D721Med (cell line): Measurements from ENCODE around the gene THSD4.

Source experiments
- DNase-seq: peaks from one replicate; pipeline ENCODE4 v3.0.0; 2011; ENCODE audit warnings: low spot score; ENCODE audit not compliant: insufficient read length
- FAIRE-seq: peaks from 2 replicates; lab custom pipeline; 2011; peaks lifted over from hg19 to GRCh38; lab: Jason Lieb, UNC
- TF ChIP-seq, protein P1 (sequence below): IDR thresholded peaks from 2 replicates; pipeline ENCODE4 v1.5.1; 2012; ENCODE audit warnings: mild to moderate bottlenecking, control low read depth; ENCODE audit not compliant: insufficient read depth; ENCODE audit errors: missing control alignments

Gene THSD4

DNA sequence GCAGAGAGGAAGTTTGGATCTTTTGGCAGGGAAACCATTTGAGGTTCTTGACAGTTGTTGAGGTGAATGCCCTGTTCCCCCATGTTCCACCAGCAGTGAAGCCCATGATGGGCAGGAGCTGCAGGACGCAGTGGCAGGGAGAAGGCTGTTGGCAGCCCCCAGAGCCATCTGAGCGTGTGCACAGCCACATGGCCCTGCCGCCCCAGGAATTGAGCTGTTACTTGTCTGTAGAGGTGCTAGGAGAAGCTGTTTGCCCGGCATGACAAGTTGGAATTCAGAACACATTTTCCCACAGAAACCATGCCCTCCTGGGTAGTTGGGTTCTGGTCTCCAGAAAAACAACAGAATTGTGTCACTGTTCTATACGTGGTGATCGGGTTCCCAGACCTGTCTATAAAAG is 476.9 kb downstream of the THSD4 start:
- DNase-seq (no peak), FAIRE-seq (no peak)
- TF ChIP-seq, protein P1, sequence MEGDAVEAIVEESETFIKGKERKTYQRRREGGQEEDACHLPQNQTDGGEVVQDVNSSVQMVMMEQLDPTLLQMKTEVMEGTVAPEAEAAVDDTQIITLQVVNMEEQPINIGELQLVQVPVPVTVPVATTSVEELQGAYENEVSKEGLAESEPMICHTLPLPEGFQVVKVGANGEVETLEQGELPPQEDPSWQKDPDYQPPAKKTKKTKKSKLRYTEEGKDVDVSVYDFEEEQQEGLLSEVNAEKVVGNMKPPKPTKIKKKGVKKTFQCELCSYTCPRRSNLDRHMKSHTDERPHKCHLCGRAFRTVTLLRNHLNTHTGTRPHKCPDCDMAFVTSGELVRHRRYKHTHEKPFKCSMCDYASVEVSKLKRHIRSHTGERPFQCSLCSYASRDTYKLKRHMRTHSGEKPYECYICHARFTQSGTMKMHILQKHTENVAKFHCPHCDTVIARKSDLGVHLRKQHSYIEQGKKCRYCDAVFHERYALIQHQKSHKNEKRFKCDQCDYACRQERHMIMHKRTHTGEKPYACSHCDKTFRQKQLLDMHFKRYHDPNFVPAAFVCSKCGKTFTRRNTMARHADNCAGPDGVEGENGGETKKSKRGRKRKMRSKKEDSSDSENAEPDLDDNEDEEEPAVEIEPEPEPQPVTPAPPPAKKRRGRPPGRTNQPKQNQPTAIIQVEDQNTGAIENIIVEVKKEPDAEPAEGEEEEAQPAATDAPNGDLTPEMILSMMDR: no peak

DNA sequence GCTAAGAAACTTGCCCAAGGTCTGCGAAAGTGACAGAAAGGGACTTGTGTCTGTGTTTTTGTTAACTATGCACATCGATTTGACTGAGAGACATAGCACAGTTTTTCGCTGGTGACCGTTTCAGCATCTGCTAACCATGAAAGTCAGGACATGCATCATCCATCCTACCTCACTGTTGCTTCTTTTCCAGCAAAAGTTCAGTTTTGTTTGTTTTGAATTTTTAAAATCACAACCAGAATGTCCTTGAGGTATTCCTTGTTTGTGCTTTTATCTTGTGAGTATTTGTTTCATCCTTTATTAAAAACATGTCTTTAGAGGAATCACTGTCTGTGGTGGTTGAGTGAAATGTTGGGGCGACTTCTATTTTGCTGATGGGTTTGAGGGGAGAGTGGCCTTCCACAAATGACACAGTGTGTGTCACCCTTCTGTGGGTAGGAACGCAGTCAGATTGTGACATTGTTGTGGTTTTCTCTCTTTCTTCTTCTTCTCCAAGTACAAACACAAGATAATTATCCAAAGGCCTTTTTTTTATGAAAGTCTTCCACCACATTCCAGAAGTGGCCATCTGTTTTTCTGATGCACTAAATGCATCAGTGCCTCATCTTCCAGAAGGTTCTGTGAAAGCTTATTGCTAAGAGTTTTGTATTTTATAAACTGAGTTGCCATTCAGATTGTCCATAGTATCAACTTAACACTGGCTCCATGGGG is 480.7 kb downstream of the THSD4 start:
- FAIRE-seq: no peak
- DNase-seq: no peak
- TF ChIP-seq, protein P1: no peak

DNA sequence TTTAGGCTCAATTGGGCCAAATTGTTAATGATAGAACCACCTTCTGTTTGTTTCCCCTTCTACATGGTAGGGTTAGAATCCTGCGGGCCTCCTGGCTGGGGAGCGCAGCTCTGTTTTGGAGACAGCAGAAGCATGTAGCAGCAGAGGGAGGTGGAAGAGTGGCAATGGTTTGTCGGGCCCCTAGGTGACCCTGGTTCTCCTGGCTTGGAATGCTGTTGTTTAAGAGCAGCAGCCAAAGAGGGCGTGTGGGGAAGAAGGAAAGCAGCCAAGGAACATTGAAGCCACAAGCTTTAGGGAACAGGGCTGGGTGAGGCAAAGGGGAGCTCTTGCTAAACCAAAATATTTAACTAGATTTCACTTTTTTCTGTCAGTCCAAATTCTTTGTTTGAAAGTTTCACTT is 481.4 kb downstream of the THSD4 start:
- no peak for DNase-seq
- FAIRE-seq: no peak
- TF ChIP-seq, protein P1: no peak

DNA sequence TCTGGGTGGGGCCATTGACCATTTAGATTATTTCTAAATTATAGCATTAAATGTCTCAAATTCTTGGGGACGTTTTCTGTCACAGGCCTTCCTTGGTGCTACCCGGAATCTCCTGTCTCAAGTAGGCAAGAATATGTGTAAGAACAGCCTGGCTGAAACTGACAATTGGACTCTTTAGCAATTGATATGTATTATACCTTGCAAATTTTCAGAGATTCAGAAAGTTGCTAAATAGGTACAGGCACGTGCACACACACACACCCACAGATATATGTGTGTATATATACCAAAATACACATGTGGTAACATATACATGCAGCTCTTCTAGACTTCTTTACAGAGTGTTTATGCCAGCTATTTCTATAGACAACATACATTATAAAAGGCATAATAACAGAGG is 481.9 kb downstream of the THSD4 start:
- DNase-seq: no peak
- TF ChIP-seq, protein P1: no peak
- FAIRE-seq: no peak

DNA sequence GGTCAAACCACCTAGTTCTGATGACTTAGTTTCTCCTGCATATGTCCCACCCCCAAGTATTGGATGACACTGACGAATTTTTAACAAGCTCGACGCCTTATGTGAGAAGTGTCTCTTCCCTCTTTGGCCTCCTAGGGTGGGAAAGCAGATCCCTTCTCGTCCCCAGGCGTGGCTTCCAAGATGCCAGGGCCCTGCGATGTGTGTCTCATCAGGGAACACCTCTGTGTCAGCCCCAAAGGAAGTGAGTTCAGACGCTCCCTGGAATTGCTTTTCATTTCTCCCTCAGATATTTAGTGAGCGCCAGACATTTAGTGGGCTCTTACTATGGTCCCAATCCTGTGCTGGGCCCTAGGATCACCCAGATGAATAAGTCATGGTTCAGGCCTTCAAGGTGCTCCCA is 482.4 kb downstream of the THSD4 start:
- no peak for FAIRE-seq
- TF ChIP-seq, protein P1: no peak
- no peak for DNase-seq

DNA sequence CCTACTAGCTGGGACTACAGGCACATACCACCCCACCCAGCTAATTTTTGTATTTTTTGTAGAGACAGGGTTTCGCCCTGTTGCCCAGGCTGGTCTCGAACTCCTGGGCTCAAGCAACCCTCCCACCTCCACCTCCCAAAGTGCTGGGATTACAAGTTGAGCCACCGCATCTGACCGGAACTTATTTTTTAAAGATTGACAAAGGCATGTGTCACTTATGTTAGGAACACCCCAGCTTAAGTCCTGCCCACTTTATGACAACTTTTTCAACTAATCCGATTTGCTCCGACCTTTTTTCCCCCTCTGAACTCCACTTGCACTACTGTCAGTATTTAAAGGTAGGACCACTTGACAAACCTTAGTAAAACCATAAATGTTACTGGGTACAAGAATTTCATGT is 483.5 kb downstream of the THSD4 start:
- FAIRE-seq (no peak), DNase-seq (no peak)
- TF ChIP-seq, protein P1: no peak

DNA sequence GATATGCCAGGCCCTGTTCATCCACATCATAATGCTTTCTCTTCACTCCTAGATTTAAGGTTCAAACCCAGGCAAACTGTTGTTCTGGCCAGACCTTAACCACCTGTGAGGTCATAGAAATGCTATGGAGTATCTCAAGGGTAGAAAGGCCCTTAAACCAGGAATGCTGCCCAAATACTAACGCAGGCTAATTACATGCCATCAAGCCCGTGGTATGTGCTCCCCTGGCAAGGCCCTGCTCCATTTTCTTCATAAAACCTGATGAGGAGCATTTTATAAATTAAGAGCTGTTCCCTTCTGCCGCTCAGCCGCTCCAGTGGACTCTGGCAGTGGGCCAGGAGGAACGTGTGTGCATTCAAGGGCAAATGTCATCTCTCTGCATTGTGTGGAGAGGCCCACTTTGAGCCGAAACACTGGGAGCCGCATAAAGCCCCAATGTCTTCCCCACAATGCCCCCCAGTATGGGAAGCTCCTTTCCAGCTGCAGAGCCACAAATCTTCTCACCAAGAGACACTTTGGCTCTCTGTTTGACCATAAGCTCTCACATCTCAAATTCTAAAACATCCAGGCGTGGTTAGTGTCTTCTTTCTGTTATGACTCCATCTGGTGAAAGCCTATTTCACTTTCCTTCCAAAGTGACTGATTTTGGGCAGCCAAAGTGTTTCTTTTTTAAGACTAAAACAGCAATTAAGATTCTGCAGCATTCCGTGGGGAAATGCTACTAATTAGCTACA is 484.3 kb downstream of the THSD4 start:
- no peak for DNase-seq
- FAIRE-seq: no peak
- TF ChIP-seq, protein P1: no peak
